22Rv1 (cell line): Measurements from ENCODE around the gene GPI.

Source experiments
- ZFX ChIP-seq: fragments of 450-650 bp; IDR thresholded peaks from 2 replicates; pipeline ENCODE4 v1.6.1; 2017; ENCODE audit warnings: antibody characterized with exemption, borderline replicate concordance
- TF ChIP-seq, protein P1 (sequence below): fragments of 450-650 bp; IDR thresholded peaks from 2 replicates; pipeline ENCODE4 v1.5.1; 2017; ENCODE audit warnings: mild to moderate bottlenecking

DNA sequence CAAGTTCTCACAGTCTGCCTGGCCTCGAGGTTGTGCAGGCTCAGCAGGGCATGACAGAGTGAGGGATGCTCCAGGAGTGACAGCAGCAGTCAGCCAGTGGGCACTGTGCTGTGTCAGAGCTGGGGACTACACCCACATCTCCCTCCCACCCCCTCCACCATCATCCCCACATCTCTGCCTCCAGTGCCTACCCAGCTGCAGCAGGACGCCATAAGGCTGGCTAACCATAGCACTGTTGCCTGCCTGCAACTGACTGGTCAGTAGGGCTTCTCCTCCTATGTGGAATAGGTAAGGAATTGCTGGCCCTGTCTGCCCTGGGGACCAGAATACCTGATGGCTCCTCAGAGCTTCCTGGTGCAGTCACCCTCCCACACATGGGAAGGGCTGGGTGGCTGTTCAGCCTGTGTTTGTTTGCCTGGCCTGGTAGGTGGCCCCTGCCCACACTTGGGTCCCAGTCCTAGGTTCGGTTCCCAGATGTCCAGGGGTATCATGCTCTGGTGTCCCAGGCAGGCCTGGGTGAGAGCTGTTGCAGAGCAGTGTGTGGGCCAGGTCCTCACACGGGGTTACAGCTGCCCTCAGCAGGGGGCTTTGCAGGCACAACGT, 15.7 kb downstream of the GPI start:
- TF ChIP-seq, protein P1, sequence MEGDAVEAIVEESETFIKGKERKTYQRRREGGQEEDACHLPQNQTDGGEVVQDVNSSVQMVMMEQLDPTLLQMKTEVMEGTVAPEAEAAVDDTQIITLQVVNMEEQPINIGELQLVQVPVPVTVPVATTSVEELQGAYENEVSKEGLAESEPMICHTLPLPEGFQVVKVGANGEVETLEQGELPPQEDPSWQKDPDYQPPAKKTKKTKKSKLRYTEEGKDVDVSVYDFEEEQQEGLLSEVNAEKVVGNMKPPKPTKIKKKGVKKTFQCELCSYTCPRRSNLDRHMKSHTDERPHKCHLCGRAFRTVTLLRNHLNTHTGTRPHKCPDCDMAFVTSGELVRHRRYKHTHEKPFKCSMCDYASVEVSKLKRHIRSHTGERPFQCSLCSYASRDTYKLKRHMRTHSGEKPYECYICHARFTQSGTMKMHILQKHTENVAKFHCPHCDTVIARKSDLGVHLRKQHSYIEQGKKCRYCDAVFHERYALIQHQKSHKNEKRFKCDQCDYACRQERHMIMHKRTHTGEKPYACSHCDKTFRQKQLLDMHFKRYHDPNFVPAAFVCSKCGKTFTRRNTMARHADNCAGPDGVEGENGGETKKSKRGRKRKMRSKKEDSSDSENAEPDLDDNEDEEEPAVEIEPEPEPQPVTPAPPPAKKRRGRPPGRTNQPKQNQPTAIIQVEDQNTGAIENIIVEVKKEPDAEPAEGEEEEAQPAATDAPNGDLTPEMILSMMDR: no peak
- TF ChIP-seq ZFX: no peak
